ENCODE results near the gene FAM229A.
A peak's percentile ranks its signal among the peaks of the same experiment; 100 is the strongest.
"Not testable (repeated sequence)": the region's sequence is repeated elsewhere in the genome, so short reads cannot be mapped to it uniquely, and the experiment has no call there.

FAM229A gene, protein sequence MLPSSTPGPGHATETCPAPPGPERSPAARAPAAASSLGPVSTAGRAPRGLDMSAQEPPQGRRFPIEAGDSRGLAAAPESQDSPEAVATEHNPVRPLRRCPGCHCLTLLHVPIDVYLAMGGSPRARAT

DNA sequence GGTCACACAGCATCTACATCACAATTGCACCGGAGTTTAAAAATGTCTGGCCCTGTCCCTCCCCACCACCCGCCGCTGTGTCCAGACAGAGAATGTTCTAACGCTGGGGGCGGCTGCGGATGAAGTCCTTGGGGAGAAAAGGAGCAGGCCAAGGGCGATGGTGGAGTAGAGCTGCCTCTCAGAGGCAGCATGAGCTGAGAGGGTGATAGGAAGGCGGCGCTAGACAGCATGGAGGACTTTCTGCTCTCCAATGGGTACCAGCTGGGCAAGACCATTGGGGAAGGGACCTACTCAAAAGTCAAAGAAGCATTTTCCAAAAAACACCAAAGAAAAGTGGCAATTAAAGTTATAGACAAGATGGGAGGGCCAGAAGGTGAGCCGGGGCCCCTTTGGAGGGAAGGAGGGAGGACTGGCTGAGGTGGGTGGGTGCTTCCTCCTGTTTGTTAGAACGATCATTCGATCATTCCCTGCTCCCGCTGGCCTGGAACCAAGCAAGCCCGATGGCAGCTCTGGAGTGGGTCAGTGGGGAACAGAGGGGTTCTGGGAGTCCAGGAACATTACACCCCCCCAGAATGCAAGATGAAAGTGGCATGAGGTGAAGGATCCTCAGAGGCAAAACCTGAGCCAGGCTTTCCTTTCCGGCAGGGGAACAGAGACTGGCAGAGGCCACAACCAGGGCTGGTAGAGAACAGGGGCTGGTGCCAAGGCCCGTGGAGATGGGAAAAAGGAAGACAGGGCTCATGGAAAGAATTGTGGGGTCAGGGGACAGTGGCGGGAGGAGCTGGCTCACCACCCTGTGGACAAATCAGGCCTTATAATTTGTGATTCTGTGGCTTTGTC lies at the start of gene FAM229A, which contains the start of gene TSSK3:
Gene FAM229A, minus strand, starts transcription at position 12 of the 840 bp plus-strand sequence. CDS start 394 bp downstream, outside the sequence.
Gene TSSK3, plus strand, starts transcription at position 66 of the 840 bp plus-strand sequence. Its CDS starts 163 bp downstream, at position 229.
- intact Hi-C loops (cut with micrococcal nuclease): no loop called here
- Mint-ChIP-seq H3K36me3 (ENCODE audit: low read depth) (peaks cover 65% of the 10 kb centered on the region), H3K27ac (no peak within 1 kb of the TSS), H3K27me3 (peaks cover 41% of the 10 kb centered on the region), H3K4me3 (peak within 1 kb of the TSS; percentile 54), H3K9me3 (no peaks in the 10 kb centered on the region), H3K4me1 (ENCODE audit: low read depth) (peaks cover 26% of the 10 kb centered on the region)

DNA sequence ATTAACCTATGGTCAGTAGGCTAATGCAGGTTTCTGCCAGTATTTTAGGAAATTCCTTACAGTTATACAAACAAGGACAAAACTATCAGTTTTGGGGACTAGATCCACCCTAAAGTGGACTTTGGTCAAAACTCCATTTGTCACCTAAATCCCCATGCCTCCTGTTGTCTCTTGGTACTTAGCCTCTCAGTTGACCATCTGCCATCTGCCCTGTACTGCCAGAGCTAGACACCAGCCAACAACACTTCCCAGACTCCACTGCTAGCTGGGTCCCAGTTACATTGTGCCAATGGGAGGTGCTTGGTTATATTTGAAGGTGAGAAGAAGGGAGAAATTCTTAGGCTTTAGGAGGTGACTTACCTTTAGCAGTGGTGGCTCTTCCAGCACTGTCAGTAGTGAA lies 49.0 kb upstream of the FAM229A start:
- H3K27ac Mint-ChIP-seq: no peak overlapping the region
- H3K4me3 Mint-ChIP-seq: no peak overlapping the region
- H3K36me3 Mint-ChIP-seq (ENCODE audit: low read depth): no peaks in the 10 kb centered on the region
- H3K4me1 Mint-ChIP-seq (ENCODE audit: low read depth): peaks cover 4% of the 10 kb centered on the region
- no peaks in the 10 kb centered on the region for H3K9me3 Mint-ChIP-seq
- intact Hi-C loops (cut with micrococcal nuclease): loop anchor here (5.0 kb wide), 1 partner anchor 194 kb away; no protein-coding TSS in a partner anchor
- peaks cover 16% of the 10 kb centered on the region for H3K27me3 Mint-ChIP-seq

DNA sequence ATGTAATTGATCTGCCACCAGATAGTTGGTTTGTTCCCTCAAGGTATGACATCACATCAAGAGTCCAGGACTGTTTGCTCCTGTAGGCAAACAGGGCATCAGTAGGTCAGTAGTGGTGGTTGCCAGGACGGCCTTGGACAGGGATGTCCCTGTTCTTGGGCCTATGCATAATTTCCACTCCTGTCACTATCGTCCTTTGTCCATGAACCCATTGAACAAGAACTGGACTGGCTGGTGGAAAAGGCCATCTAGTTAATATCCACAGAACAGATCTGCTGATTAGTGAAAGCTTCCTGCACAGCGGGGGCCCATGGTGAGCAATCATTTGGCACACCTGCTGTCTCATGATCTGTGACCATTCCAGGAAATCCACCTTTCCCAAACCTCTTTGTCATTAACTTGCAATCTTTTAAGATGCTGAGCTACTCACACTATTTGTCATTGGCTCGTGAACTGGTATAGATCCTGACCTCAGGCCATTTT lies 44.4 kb upstream of the FAM229A start:
- H3K9me3 Mint-ChIP-seq: no peaks in the 10 kb centered on the region
- intact Hi-C loops (cut with micrococcal nuclease): no loop called here
- H3K36me3 Mint-ChIP-seq (ENCODE audit: low read depth): no peaks in the 10 kb centered on the region
- no peak overlapping the region for H3K4me3 Mint-ChIP-seq
- H3K27ac Mint-ChIP-seq: no peak overlapping the region
- H3K27me3 Mint-ChIP-seq: peaks cover 2% of the 10 kb centered on the region
- H3K4me1 Mint-ChIP-seq (ENCODE audit: low read depth): no peaks in the 10 kb centered on the region

DNA sequence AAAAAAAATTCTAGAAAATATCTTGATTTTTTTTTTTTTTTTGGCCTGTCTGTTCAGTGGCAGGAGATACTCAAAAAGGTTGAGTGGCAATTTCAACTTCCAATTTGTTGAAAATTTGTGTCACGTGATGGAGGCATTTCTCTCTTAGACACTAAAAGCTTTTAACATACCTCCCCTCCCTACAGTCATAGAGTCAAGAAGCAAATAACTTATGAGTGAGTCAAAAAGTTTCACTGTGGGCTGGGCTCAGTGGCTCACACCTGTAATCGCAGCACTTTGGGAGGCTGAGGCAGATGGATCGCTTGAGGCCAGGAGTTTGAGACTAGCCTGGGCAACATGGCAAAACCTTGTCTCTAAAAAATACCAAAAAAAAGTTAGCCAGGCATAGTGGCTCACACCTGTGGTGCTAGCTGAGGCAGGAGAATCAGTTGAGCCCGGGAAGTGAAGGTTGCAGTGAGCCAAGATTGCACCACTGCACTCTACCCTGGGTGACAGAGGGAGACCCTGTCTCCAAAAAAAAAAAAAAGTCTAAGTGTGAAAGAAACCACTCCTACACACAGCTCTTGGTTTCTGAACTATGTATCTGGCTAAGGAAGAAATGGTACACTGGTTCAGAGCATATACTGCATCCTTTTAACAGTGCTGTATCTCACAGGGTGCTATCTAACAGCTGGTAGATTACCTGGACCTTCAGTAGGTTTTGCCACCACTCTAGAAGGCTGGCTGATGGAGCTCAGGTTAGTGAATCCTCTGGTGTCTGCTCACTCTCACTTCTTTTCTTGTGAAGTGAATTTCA lies 43.6 kb upstream of the FAM229A start:
- Mint-ChIP-seq H3K9me3 (no peaks in the 10 kb centered on the region), H3K36me3 (ENCODE audit: low read depth) (no peaks in the 10 kb centered on the region), H3K27me3 (no peaks in the 10 kb centered on the region), H3K4me1 (ENCODE audit: low read depth) (peaks cover 3% of the 10 kb centered on the region), H3K27ac (no peak overlapping the region), H3K4me3 (no peak overlapping the region)
- intact Hi-C loops (cut with micrococcal nuclease): no loop called here

DNA sequence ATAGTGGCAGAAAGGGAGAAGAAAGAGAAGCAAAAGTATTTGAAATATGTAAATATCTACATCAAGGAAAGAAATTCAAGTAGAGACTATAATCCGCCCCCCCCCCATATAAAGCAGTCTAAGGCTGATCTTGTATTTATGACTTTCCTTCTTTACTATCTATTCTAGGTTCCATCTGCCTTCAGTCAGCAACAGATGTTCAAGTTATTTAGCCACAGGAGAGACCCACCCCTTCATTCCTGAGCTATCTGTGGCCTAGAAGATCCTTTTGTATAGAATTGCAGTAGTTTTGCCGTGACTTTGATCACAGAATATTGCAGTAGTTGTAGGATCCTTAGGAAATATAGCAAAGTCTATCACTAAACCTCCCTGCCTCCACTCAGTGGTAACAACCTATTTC lies 42.7 kb upstream of the FAM229A start:
- H3K4me3 Mint-ChIP-seq: no peak overlapping the region
- H3K9me3 Mint-ChIP-seq: no peaks in the 10 kb centered on the region
- intact Hi-C loops (cut with micrococcal nuclease): no loop called here

DNA sequence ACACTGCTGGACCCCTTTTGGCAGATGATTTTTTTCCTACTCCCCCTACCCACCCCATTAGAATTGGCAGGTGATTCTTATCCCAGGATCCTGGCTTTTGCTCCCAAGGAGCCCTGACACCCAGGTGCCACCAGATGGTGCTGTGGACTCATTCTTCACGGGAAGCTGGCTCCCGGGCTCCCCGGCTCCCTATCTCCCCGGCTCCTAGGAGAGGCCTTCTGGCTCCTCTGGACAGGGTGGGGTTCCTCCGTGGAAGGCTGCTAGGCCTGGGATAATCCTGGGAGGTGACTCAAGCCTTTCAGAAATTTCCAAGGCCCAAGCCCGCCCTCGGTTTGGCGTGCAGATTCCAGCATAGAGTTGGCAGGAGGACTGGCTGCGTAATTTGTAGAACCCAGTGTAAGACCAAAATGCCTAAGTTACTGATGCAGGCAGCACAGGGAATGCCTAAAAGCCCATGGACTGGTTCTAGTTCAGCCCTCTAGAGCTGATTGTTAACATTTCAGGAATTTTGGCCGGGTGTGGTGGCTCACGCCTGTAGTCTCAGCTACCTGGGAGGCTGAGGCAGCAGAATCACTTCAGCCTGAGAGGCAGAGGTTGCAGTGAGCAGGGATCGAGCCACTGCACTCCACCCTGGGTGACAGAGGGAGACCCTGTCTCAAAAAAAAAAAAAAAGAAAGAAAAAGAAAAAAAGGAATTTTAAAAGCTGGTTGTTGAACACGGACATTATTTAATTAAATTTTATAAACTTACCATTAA lies 38.8 kb upstream of the FAM229A start:
- Mint-ChIP-seq H3K4me1 (ENCODE audit: low read depth) (peaks cover 15% of the 10 kb centered on the region), H3K9me3 (no peaks in the 10 kb centered on the region)

More for the DNA sequence above, 42.7 kb upstream of the FAM229A start:
- Mint-ChIP-seq H3K36me3 (ENCODE audit: low read depth) (no peaks in the 10 kb centered on the region), H3K4me1 (ENCODE audit: low read depth) (peaks cover 7% of the 10 kb centered on the region), H3K27ac (no peak overlapping the region), H3K27me3 (no peaks in the 10 kb centered on the region)

DNA sequence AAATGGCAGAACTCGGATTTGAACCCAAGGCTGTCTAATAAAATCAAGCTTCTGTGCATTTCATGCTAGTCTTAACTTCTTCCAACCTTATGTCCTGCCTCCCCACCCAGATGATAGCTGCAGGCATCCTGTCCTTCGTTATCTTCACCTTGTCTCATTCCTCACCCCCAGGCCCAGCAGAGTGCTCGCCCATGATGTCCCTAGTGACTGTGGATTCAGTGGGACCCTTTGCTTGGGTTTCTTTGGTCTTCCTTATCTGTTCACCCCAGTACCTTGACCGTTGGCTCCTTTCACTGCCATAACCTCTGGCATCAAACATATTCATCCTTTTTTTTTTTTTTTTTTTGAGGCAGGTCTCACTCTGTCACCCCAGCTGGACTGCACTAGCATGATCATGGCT lies 37.6 kb upstream of the FAM229A start:
- Mint-ChIP-seq H3K4me1 (ENCODE audit: low read depth) (peaks cover 25% of the 10 kb centered on the region), H3K27me3 (no peaks in the 10 kb centered on the region), H3K9me3 (no peaks in the 10 kb centered on the region), H3K27ac (no peak overlapping the region), H3K36me3 (ENCODE audit: low read depth) (no peaks in the 10 kb centered on the region), H3K4me3 (no peak overlapping the region)
- intact Hi-C loops (cut with micrococcal nuclease): loop anchor here (2.0 kb wide), 1 partner anchor 15 kb away; no protein-coding TSS in a partner anchor

More for the DNA sequence above, 38.8 kb upstream of the FAM229A start:
- Mint-ChIP-seq H3K27me3 (no peaks in the 10 kb centered on the region), H3K27ac (no peak overlapping the region), H3K4me3 (no peak overlapping the region), H3K36me3 (ENCODE audit: low read depth) (no peaks in the 10 kb centered on the region)
- intact Hi-C loops (cut with micrococcal nuclease): loop anchor here (2.0 kb wide), 1 partner anchor 14 kb away; no protein-coding TSS in a partner anchor

DNA sequence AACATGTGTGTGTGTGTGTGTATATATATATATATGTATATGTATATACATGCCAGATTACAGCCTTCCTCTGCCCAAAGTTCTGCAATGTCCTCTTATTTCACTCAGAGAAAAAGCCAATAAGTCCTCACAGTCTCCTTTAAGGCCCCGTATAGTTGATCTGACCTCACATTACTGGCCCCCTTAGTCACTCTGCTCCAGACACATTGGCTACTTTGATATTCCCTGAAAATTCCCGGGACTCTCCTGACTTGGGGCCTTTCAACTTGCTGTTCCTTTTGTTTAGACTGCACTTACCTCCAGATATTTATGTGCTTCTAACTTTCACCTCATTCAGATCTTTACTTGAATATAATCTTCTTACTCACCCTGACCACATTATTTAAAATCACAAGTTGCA lies 36.1 kb upstream of the FAM229A start:
- H3K9me3 Mint-ChIP-seq: no peaks in the 10 kb centered on the region
- H3K36me3 Mint-ChIP-seq (ENCODE audit: low read depth): peaks cover 9% of the 10 kb centered on the region
- no peak overlapping the region for H3K4me3 Mint-ChIP-seq
- intact Hi-C loops (cut with micrococcal nuclease): no loop called here
- peak overlapping the region; percentile 48 for H3K27ac Mint-ChIP-seq
- H3K4me1 Mint-ChIP-seq (ENCODE audit: low read depth): peaks cover 35% of the 10 kb centered on the region
- no peaks in the 10 kb centered on the region for H3K27me3 Mint-ChIP-seq

DNA sequence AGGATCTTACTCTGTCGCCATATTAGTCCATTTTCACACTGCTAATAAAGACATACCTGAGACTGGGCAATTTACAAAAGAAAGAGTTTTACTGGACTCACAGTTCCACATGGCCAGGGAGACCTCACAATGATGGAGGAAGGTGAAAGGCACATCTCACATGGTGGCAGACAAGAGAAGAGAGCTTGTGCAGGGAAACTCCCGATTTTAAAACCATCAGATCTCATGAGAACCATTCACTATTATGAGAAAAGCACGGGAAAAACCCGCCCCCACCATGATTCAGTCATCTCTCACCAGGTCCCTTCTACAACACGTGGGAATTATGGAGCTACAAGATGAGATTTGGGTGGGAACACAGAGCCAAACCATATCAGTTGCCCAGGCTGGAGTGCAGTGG lies 34.2 kb upstream of the FAM229A start:
- H3K27ac Mint-ChIP-seq; intact Hi-C loops (cut with micrococcal nuclease); H3K27me3 Mint-ChIP-seq; H3K36me3 Mint-ChIP-seq (ENCODE audit: low read depth); H3K4me3 Mint-ChIP-seq; H3K9me3 Mint-ChIP-seq: not testable (repeated sequence)
- peaks cover 39% of the 10 kb centered on the region for H3K4me1 Mint-ChIP-seq (ENCODE audit: low read depth)

DNA sequence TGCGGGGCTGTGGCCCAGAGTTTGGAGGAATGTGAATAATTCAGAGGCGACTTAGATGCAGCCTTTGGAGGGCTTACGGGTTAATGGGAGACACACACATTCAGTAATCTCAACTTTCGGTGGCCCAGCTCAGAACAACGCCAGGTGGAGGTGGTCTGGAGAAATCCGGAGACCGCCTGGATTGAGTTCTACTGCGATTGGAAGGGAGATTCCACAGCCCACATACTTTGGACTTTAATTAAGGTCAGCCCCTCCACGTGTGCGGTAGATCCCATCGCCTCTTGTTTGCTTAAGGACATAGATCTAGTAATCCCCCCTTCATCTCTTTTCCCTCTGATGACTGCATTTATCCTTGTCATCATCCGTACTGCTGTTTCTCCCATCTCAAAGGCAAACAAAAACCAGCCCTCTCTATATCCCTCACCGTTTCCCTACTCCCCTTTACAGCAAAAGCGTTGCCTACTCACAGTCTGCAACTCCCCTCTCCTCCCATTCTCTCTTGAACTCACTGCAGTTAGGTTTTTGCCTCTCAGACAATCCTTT lies 32.7 kb upstream of the FAM229A start:
- peak overlapping the region; percentile 95 for H3K4me3 Mint-ChIP-seq
- peaks cover 33% of the 10 kb centered on the region for H3K4me1 Mint-ChIP-seq (ENCODE audit: low read depth)
- H3K27ac Mint-ChIP-seq: peak overlapping the region; percentile 91
- H3K27me3 Mint-ChIP-seq: no peaks in the 10 kb centered on the region
- intact Hi-C loops (cut with micrococcal nuclease): loop anchor here (5.0 kb wide), 1 partner anchor 193 kb away; the partner anchor contains the start of gene CCDC28B
- H3K36me3 Mint-ChIP-seq (ENCODE audit: low read depth): peaks cover 9% of the 10 kb centered on the region
- no peaks in the 10 kb centered on the region for H3K9me3 Mint-ChIP-seq

DNA sequence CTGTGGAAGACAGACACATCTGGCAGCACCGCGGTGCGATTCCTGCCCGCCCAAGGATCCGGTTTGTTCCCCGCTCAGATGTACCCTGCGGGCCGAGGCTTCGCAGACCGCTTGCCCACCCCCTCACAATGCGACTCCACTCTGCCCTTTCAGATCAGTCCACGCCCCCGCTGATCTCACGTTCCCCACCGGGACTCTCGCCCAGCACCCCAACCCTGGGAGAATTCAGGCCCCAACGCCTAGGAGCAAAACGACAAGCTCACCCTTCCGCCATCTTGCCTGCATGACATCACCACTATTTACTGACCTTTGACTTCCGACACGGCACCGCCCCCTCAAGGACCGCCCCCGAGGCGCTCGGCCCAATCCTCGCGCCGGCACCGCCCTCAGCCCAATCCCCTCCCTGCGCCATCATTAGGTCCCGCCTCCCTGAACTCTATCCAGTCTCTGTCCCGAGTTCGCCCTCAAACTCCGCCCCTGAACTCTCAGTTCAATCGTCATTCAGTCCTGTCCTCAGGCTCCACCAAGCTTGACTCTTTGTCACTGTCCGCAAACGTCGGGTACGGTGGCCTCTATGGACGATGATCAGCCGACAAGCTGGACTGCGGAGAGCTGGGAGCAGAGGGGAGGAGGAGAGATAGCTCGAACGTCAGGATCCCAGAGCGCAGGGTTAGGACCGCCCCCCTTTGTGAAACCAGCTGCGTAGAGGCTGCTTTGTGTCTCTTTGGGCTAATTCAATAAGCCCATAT lies 32.0 kb upstream of the FAM229A start, which contains the start of gene BSDC1:
Gene BSDC1, minus strand, starts transcription at position 301 of the 749 bp plus-strand sequence. Its CDS starts 27 bp downstream, at position 274.
- Mint-ChIP-seq H3K4me3 (peak within 1 kb of the TSS; percentile 95), H3K27me3 (no peaks in the 10 kb centered on the region), H3K27ac (peak within 1 kb of the TSS; percentile 91), H3K36me3 (ENCODE audit: low read depth) (peaks cover 9% of the 10 kb centered on the region), H3K9me3 (no peaks in the 10 kb centered on the region), H3K4me1 (ENCODE audit: low read depth) (peaks cover 33% of the 10 kb centered on the region)
- intact Hi-C loops (cut with micrococcal nuclease): loop anchor here (5.0 kb wide), 1 partner anchor 192 kb away; the partner anchor contains the start of gene CCDC28B

DNA sequence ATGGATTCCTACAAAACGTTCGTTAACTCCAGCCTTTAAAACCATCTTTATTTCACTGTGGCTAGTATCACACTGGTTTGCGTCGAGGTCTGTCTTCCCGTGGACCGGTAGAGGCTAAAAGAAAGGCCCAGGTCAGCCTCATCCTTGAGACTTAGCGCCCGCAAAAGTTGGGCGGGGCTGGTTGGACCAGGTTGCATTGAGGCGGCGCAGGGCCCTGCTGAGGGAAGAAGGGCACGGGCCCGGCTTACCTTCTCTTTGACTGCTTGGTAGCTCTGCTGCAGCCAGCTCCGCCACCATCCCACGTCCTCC lies 31.5 kb upstream of the FAM229A start:
- H3K9me3 Mint-ChIP-seq: no peaks in the 10 kb centered on the region
- intact Hi-C loops (cut with micrococcal nuclease): loop anchor here (5.0 kb wide), 1 partner anchor 191 kb away; the partner anchor contains the start of gene CCDC28B
- peak overlapping the region; percentile 91 for H3K27ac Mint-ChIP-seq
- H3K4me1 Mint-ChIP-seq (ENCODE audit: low read depth): peaks cover 33% of the 10 kb centered on the region
- H3K4me3 Mint-ChIP-seq: peak overlapping the region; percentile 95
- no peaks in the 10 kb centered on the region for H3K27me3 Mint-ChIP-seq
- H3K36me3 Mint-ChIP-seq (ENCODE audit: low read depth): peaks cover 9% of the 10 kb centered on the region

Measured in dendritic cell treated with granulocyte-macrophage colony-stimulating factor and Interleukin-4, amounts not matched to agents 40 ng/mL and 50 ng/mL, for 4 days (primary cell).